KOPT-K1 (cell line): ENCODE measurements around the gene CLEC18C.
"Not testable (repeated sequence)": the region's sequence is repeated elsewhere in the genome, so short reads cannot be mapped to it uniquely, and the experiment has no call there.

Experiments used
- H3K27ac ChIP-seq: fragments of 200-600 bp; sonication (generic); 2 replicates; pipeline ENCODE4 v1.5.1; 2016; ENCODE audit warnings: antibody characterized with exemption, mild to moderate bottlenecking, low read depth, low read length; ENCODE audit not compliant: poor library complexity, severe bottlenecking
- H3K36me3 ChIP-seq: fragments of 200-600 bp; sonication (generic); 2 replicates; pipeline ENCODE4 v1.5.1; 2017; ENCODE audit warnings: antibody characterized with exemption, mild to moderate bottlenecking, low read length, moderate library complexity; ENCODE audit not compliant: insufficient read depth
- H3K9me3 ChIP-seq: fragments of 200-600 bp; sonication (generic); 2 replicates; pipeline ENCODE4 v1.5.1; 2017; ENCODE audit warnings: antibody characterized with exemption, low read length, mild to moderate bottlenecking; ENCODE audit not compliant: insufficient read depth, poor library complexity, severe bottlenecking

Gene CLEC18C

GRCh38 chr16:70173212-70173837 is at the start of gene CLEC18C:
TSS of gene CLEC18C (plus strand) at chr16:70173787. CDS start at chr16:70174279, 492 bp downstream.
- not testable (repeated sequence) for H3K36me3 ChIP-seq, H3K27ac ChIP-seq, H3K9me3 ChIP-seq

DNA sequence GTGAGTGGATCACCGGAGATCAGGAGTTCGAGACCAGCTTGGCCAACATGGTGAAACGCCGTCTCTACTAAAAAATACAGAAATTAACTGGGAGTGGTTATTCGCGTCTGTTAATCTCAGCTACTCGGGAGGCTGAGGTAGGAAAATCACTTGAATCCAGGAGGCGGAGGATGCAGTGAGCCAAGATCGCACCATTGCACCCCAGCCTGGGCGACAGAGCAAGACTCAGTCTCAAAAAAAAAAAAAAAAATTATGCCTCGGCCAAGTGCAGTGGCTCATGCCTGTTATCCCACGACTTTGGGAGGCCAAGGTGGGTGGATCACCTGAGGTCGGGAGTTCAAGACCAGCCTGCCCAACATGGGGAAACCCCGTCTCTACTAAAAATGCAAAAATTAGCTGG is 49.8 kb upstream of the CLEC18C start:
- peaks cover 81% of the 10 kb centered on the region for H3K36me3 ChIP-seq
- not testable (repeated sequence) for H3K27ac ChIP-seq, H3K9me3 ChIP-seq

GRCh38 chr16:70126226-70126625 is 47.4 kb upstream of the CLEC18C start:
- not testable (repeated sequence) for H3K27ac ChIP-seq, H3K9me3 ChIP-seq
- H3K36me3 ChIP-seq, result peaks cover 89% of the 10 kb centered on the region

GRCh38 chr16:70127706-70128105 is 45.9 kb upstream of the CLEC18C start:
- H3K36me3 ChIP-seq, result peaks cover 89% of the 10 kb centered on the region
- not testable (repeated sequence) for H3K27ac ChIP-seq, H3K9me3 ChIP-seq

DNA sequence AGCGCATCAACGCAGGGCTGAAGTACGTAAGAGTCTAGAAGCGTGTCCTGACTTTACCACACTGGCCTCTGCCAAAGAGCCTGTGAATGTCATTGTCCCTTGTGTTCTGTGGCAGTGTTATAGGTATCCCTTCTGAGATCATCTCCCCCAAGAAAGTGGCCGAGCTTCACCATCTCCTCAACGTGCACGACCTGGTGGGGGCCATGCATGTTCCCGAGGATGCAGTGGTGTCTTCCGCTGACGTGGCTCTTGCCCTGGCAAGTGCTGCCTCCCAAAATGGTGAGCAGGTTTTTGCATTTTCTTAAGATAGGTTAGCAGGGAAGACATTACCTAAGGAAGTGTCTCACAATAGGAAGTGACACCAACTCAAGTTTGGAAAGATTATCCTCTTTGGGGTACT is 44.7 kb upstream of the CLEC18C start:
- H3K9me3 ChIP-seq, H3K27ac ChIP-seq: not testable (repeated sequence)
- peaks cover 85% of the 10 kb centered on the region for H3K36me3 ChIP-seq

DNA sequence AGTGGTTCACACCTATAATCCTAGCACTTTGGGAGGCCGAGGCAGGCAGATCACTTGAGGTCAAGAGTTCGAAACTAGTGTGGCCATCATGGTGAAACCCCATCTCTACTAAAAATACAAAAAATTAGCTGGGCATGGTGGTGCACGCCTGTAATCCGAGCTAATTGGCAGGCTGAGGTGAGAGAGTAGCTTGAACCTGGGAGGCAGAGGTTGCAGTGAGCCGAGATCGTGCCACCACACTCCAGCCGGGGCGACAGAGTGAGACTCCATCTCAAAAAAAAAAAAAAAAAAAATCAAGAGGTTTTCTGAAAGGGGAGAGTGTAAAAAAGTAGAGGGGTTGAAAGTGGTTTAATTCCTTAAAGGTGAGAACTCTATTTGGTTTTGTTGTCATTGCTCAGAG is 37.8 kb upstream of the CLEC18C start:
- not testable (repeated sequence) for H3K9me3 ChIP-seq, H3K27ac ChIP-seq
- peaks cover 87% of the 10 kb centered on the region for H3K36me3 ChIP-seq

DNA sequence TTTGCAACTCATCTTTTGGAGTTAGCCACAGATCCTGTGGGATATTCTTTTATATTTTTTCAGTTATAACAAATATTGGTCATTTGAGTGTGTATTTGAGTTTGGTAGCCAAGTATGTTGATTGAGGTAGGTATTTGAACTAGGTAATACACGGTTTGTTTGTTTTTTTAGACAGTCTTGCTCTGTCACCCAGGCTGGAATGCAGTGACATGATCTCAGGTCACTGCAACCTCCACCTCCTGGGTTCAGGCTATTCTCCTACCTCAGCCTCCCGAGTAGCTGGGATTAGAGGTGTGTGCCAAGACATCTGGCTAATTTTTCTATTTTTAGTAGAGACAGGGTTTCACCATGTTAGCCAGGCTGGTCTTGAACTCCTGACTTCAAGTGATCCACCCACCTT is 37.0 kb upstream of the CLEC18C start:
- H3K36me3 ChIP-seq, result peaks cover 88% of the 10 kb centered on the region
- H3K9me3 ChIP-seq, H3K27ac ChIP-seq: not testable (repeated sequence)

DNA sequence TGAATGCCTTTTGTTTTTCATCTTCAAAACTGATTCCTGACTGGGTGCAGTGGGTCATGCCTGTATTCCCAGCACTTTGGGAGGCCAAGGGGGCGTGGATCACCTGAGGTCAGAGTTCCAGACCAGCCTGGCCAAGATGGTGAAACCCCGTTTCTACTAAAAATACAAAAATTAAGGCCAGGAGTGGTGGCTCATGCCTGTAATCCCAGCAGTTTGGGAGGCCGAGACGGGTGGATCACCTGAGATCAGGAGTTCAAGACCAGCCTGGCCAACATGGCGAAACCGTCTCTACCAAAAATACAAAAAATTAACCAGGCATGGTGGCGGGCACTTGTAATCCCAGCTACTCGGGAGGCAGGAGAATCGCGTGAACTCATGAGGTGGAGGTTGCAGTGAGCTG is 30.8 kb upstream of the CLEC18C start:
- peaks cover 82% of the 10 kb centered on the region for H3K36me3 ChIP-seq
- H3K27ac ChIP-seq, H3K9me3 ChIP-seq: not testable (repeated sequence)

DNA sequence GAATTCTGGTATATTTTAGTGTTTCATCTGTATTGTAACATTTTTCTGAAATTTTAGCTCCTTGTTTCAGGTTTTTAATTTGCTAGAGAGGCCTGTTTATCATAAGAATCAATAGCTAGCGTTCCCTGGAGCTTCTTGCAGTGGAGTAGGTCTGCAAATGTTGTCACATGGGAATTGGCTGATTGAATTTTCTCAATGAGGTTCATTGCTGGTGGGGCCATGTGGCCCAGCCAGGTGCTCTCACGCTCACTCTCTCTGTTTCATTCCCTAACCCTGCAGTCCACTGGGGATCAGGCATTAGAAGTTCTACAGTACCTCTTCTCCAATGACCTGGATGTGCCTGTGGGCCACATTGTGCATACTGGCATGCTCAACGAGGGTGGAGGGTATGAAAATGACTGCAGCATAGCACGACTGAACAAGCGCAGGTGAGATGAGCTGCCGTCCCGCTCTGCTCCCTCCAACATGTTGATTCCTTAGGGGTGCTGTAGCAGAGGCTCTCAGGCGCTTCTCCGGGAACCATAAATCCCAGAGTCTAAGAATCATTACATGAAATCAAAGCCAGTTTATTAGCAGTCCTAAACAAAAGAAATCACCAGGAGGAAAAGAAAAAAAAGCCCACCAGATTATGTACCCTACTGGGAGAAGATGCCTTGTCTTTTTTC is 30.2 kb upstream of the CLEC18C start:
- H3K36me3 ChIP-seq, result peaks cover 82% of the 10 kb centered on the region
- not testable (repeated sequence) for H3K9me3 ChIP-seq, H3K27ac ChIP-seq

- not testable (repeated sequence) for H3K9me3 ChIP-seq, H3K27ac ChIP-seq
- peaks cover 84% of the 10 kb centered on the region for H3K36me3 ChIP-seq
These were observed 25.7 kb upstream of the CLEC18C start for GRCh38 chr16:70147853-70148252.

DNA sequence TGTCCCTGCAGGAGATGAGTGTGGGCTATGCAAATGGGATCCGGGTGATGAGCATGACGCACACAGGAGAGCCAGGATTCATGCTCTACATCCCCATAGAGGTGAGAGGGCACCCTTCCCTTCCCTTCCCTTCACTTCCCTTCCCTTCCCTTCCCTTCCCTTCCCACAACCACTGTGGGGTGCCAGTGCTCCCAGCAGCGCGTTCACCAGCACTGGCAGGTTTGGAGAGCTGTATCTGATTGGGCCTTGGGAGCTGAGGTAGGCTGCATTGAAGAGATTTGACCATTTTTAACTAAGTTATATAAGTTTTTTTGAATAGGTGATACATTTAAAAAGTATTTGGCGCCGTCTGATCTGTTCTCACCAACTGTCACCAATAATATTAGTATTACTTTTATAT is 25.1 kb upstream of the CLEC18C start:
- not testable (repeated sequence) for H3K9me3 ChIP-seq, H3K27ac ChIP-seq
- H3K36me3 ChIP-seq, result peaks cover 84% of the 10 kb centered on the region

DNA sequence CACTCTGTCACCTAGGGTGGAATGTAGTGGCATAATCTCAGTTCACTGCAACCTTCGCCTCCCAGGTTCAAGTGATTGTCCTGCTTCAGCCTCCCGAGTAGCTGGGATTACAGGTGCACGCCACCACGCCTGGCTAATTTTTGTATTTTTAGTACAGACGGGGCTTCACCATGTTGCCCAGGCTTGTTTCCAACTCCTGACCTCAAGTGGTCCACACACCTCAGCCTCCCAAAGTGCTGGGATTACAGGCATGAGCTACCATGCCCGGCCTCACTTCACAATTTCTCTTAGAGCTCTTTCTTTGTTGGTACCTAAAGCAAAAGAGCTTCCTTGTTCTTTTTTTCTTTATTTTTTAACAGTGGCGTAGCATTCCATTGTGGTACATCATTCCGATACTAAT is 24.3 kb upstream of the CLEC18C start:
- peaks cover 86% of the 10 kb centered on the region for H3K36me3 ChIP-seq
- H3K27ac ChIP-seq, H3K9me3 ChIP-seq: not testable (repeated sequence)

DNA sequence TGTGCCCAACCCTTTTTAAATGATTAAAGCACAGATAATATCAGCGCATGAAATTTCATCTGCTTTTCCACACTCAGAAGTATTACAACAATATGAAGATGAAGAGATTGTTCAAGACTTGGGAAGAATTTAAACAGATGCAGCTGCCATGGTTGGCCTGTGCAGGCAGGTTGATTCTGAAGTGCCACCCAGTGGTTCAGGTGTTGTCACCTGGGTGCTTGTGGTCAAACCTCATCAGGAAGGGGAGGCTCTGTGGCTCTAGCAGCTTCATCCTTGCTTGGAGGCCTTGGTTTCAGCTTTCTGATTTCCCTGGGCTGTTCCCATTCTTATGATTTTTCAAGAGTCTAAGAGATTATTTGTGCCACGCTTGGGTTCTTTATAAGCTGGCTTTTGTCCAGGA is 22.2 kb upstream of the CLEC18C start:
- Histone ChIP-seq H3K27ac (no peak overlapping the region), H3K36me3 (peaks cover 90% of the 10 kb centered on the region), H3K9me3 (no peaks in the 10 kb centered on the region)

GRCh38 chr16:70151941-70152509 is 21.6 kb upstream of the CLEC18C start:
- Histone ChIP-seq H3K27ac (no peak overlapping the region), H3K9me3 (no peaks in the 10 kb centered on the region), H3K36me3 (peaks cover 97% of the 10 kb centered on the region)

- Histone ChIP-seq H3K27ac (no peak overlapping the region), H3K36me3 (peaks cover 100% of the 10 kb centered on the region)
These were observed 20.8 kb upstream of the CLEC18C start for GRCh38 chr16:70152578-70153302.

More at GRCh38 chr16:70152578-70153302, 20.8 kb upstream of the CLEC18C start:
- no peaks in the 10 kb centered on the region for H3K9me3 ChIP-seq
